Panc1 (cell line): ENCODE results near the gene C1orf105.

Source experiments
- POLR2AphosphoS5 ChIP-seq: IDR thresholded peaks from 2 replicates; pipeline ENCODE4 v1.6.1; 2012; ENCODE audit warnings: mild to moderate bottlenecking, low read depth, low read length, moderate library complexity
- TCF7L2 ChIP-seq: IDR thresholded peaks from 2 replicates; pipeline ENCODE4 v1.6.1; 2011; ENCODE audit warnings: mild to moderate bottlenecking, low read depth, low read length, inconsistent platforms
- TF ChIP-seq, protein P1 (sequence below): fragments of 450-650 bp; IDR thresholded peaks from 2 replicates; pipeline ENCODE4 v1.5.1; 2017; ENCODE audit warnings: mild to moderate bottlenecking

DNA sequence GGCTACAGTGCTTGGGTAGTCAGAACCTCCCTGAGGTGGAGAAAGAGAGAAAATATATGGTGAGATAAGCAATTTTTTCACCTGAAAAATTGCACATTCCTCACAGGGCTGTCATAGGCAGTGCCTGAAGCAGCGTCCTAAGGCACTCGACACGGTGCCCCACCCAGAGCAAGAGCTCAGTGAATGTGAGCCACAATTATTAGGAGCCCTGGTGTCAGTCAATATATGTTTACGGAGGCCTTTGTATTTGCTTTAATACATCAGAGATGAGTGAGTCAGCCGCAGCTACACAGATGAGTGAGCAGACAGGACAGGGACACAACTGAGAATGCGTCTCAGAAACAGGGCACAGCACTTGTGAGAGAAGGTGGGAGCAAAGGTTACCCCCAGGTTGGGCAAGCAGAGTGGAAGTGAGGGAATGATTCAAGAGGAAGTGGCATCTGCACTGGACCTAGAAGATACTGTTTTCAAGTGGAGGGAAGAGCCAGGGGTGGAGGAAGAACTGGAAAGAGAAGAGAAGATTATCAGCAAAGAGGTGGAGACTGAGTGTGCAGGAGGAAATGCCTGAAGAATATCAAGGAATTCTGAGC, 28.6 kb downstream of the C1orf105 start:
- TF ChIP-seq, protein P1, sequence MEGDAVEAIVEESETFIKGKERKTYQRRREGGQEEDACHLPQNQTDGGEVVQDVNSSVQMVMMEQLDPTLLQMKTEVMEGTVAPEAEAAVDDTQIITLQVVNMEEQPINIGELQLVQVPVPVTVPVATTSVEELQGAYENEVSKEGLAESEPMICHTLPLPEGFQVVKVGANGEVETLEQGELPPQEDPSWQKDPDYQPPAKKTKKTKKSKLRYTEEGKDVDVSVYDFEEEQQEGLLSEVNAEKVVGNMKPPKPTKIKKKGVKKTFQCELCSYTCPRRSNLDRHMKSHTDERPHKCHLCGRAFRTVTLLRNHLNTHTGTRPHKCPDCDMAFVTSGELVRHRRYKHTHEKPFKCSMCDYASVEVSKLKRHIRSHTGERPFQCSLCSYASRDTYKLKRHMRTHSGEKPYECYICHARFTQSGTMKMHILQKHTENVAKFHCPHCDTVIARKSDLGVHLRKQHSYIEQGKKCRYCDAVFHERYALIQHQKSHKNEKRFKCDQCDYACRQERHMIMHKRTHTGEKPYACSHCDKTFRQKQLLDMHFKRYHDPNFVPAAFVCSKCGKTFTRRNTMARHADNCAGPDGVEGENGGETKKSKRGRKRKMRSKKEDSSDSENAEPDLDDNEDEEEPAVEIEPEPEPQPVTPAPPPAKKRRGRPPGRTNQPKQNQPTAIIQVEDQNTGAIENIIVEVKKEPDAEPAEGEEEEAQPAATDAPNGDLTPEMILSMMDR: no peak
- TF ChIP-seq TCF7L2 (no peak), POLR2AphosphoS5 (no peak)
